Measurements from ENCODE around the gene MACROD2. TPM values are rescaled to one million over a fixed set of nuclear protein-coding genes. Genes with fewer than 3 reads are reported as not detected.

MACROD2 gene
- total RNA-seq, 1 experiment from 2014 or later: 1.6 TPM

DNA sequence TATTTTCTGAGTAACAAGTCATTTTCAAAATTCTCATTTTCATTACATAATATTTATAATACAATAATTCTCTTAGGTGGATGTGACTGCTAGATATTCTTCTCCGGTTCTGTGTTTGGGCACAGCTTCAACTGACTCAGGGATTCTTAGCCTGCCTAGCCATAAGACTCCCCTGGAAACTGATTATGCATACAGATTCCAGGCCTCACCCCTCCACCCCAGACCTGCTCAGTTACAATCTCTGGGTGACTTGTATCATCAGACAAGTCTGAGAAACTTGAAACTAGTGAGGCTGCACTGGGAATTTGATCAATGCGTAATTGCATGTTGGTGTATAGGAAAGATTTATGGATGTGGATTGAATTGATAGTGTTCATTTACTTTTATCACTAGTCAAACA, 316.7 kb downstream of the MACROD2 start:
- H4K8ac ChIP-seq (replicated peaks; ENCODE audit: insufficient read length, low read depth, low read length): no peak overlapping the region
- H2AK5ac ChIP-seq (ENCODE audit: insufficient read length, low read length): no peak overlapping the region
- H3K79me1 ChIP-seq (ENCODE audit: insufficient read depth, low read depth, low read length, poor library complexity, severe bottlenecking): no peaks in the 10 kb centered on the region
- H3K23ac ChIP-seq (ENCODE audit: insufficient read length, low read depth, low read length): no peak overlapping the region
- H3K27me3 Mint-ChIP-seq (ENCODE audit: low read depth): no peaks in the 10 kb centered on the region
- H3K9ac ChIP-seq (ENCODE audit: extremely low read depth, insufficient read length, low read length): no peak overlapping the region
- H2BK15ac ChIP-seq (ENCODE audit: low read depth, low read length): no peak overlapping the region
- no peak for TF ChIP-seq CTCF (conservative IDR thresholded peaks at IDR 0.05)
- H3K36me3 Mint-ChIP-seq (ENCODE audit: insufficient read depth in 1 of 3, low read depth in 3 of 3): no peaks in the 10 kb centered on the region
- H3K27me3 ChIP-seq (ENCODE audit: insufficient read depth, low read length): no peaks in the 10 kb centered on the region
- no peak overlapping the region for H3K18ac ChIP-seq (ENCODE audit: insufficient read length, low read depth, low read length)
- no peaks in the 10 kb centered on the region for H3K79me2 ChIP-seq (ENCODE audit: insufficient read depth, low read length)
- H3K4me1 ChIP-seq (ENCODE audit: insufficient read depth, low read length): no peaks in the 10 kb centered on the region
- no peaks in the 10 kb centered on the region for H3K23me2 ChIP-seq (ENCODE audit: insufficient read length, low read depth, low read length, poor library complexity, severe bottlenecking)
- H3K4me2 ChIP-seq (ENCODE audit: insufficient read depth, insufficient read length, low read length): no peak overlapping the region
- H4K91ac ChIP-seq (ENCODE audit: insufficient read length, low read depth, low read length): no peak overlapping the region
- no peaks in the 10 kb centered on the region for H4K20me1 ChIP-seq (ENCODE audit: control insufficient read depth, insufficient read depth, insufficient read length)
- no peak overlapping the region for H3K56ac ChIP-seq (ENCODE audit: insufficient read length, low read depth, low read length)
- H3K4ac ChIP-seq (ENCODE audit: low read depth, low read length): no peak overlapping the region
- no peak overlapping the region for H3K14ac ChIP-seq (ENCODE audit: insufficient read depth, low read length)
- H3K9me3 Mint-ChIP-seq: no peaks in the 10 kb centered on the region
- no peak overlapping the region for H3K4me3 Mint-ChIP-seq
- H2BK12ac ChIP-seq (ENCODE audit: insufficient read length, low read depth, low read length): no peak overlapping the region
- no peak overlapping the region for H3T11ph ChIP-seq (ENCODE audit: low read length)
- H2BK5ac ChIP-seq (ENCODE audit: insufficient read length, low read length): no peak overlapping the region
- no peak overlapping the region for H2AFZ ChIP-seq (ENCODE audit: low read length)
- WGBS (ENCODE audit: extremely low coverage, insufficient read length, low lambda C conversion rate): no CpG with 5 or more reads among the region's 2 CpGs
- H3K27ac ChIP-seq (ENCODE audit: insufficient read length, low read depth, low read length): no peak overlapping the region
- H2BK20ac ChIP-seq (ENCODE audit: low read depth, low read length, poor library complexity, severe bottlenecking): no peak overlapping the region
- no peak for DNase-seq
- no peak overlapping the region; a peak in 1 of 7 replicates for H3K27ac Mint-ChIP-seq
- H2BK120ac ChIP-seq (ENCODE audit: low read depth, low read length, poor library complexity, severe bottlenecking): no peak overlapping the region
- H3K9me3 ChIP-seq (ENCODE audit: control insufficient read depth, low read depth, low read length): no peaks in the 10 kb centered on the region
- H3K4me1 Mint-ChIP-seq: peaks cover 6 to 11% of the 10 kb centered on the region in 2 experiments
- no peak overlapping the region for H4K5ac ChIP-seq (ENCODE audit: insufficient read length, low read depth, low read length)

All from H9 (cell line).